Keratinocyte (primary cell): ENCODE results near the gene SSTR3. TPM values are rescaled to one million over a fixed set of nuclear protein-coding genes. Genes with fewer than 3 reads are reported as not detected.

Experiments
- DNase-seq: peaks from one replicate; pipeline ENCODE4 v3.0.0-alpha.2; 2011; ENCODE audit warnings: low read depth, missing footprints, low spot score
- FAIRE-seq: peaks from 2 replicates; lab custom pipeline; 2011; peaks lifted over from hg19 to GRCh38; lab: Jason Lieb, UNC
- H2AFZ ChIP-seq: 2 replicates; pipeline ENCODE4 v1.6.0; 2012; ENCODE audit warnings: low read length, control low read depth, inconsistent platforms; ENCODE audit not compliant: control insufficient read depth
- H3K27ac ChIP-seq: 2 replicates; pipeline ENCODE4 v1.5.1; 2011; ENCODE audit warnings: low read length; ENCODE audit not compliant: control insufficient read depth, insufficient read depth
- H3K27me3 ChIP-seq: 3 replicates; pipeline ENCODE4 v1.6.0; 2011; ENCODE audit warnings: low read length; ENCODE audit not compliant: control insufficient read depth, insufficient read depth; ENCODE audit errors: extremely low read depth
- H3K36me3 ChIP-seq, 2 experiments: 2 replicates in 1 of 2; 3 replicates in 1 of 2; pipeline ENCODE4 v1.5.1; 2011; ENCODE audit warnings: low read length in 2 of 2, mild to moderate bottlenecking in 1 of 2; ENCODE audit not compliant: control insufficient read depth in 2 of 2, insufficient read depth in 2 of 2; ENCODE audit errors: extremely low read depth in 1 of 2
- H3K4me1 ChIP-seq: 3 replicates; pipeline ENCODE4 v1.5.1; 2011; ENCODE audit warnings: low read length; ENCODE audit not compliant: control insufficient read depth, insufficient read depth; ENCODE audit errors: extremely low read depth
- H3K4me2 ChIP-seq: 3 replicates; pipeline ENCODE4 v1.6.0; 2011; ENCODE audit warnings: low read depth, low read length; ENCODE audit not compliant: control insufficient read depth, insufficient read depth; ENCODE audit errors: extremely low read depth
- H3K4me3 ChIP-seq, 3 experiments: fragments of 200-600 bp in 1 of 3; sonication (generic) in 1 of 3; 2 replicates in 2 of 3; 3 replicates in 1 of 3; pipeline ENCODE4 v1.5.1; 2011 to 2016; ENCODE audit warnings: low read length in 3 of 3, mild to moderate bottlenecking in 3 of 3, control low read depth in 2 of 3, inconsistent platforms in 1 of 3, low read depth in 1 of 3, mixed read lengths in 1 of 3, mixed run types in 1 of 3, moderate library complexity in 1 of 3; ENCODE audit not compliant: control insufficient read depth in 2 of 3, insufficient read depth in 2 of 3; ENCODE audit errors: extremely low read depth in 1 of 3
- H3K79me2 ChIP-seq: 2 replicates; pipeline ENCODE4 v1.6.0; 2012; ENCODE audit warnings: low read length; ENCODE audit not compliant: control insufficient read depth, insufficient read depth
- H3K9ac ChIP-seq: 3 replicates; pipeline ENCODE4 v1.6.0; 2011; ENCODE audit warnings: low read length; ENCODE audit not compliant: control insufficient read depth, insufficient read depth; ENCODE audit errors: extremely low read depth
- H3K9me1 ChIP-seq: 3 replicates; pipeline ENCODE4 v1.6.0; 2011; ENCODE audit warnings: low read length; ENCODE audit not compliant: control insufficient read depth, insufficient read depth; ENCODE audit errors: extremely low read depth
- H3K9me3 ChIP-seq: 2 replicates; pipeline ENCODE4 v1.5.1; 2012; ENCODE audit warnings: low read depth, low read length; ENCODE audit not compliant: control insufficient read depth
- H4K20me1 ChIP-seq: 3 replicates; pipeline ENCODE4 v1.6.0; 2011; ENCODE audit warnings: low read length; ENCODE audit not compliant: control insufficient read depth, insufficient read depth; ENCODE audit errors: extremely low read depth
- EZH2 ChIP-seq: IDR thresholded peaks from one replicate; pipeline ENCODE4 v1.6.1; 2012; ENCODE audit warnings: inconsistent platforms, mild to moderate bottlenecking, low read length, moderate library complexity
- dilution Hi-C: fragments of 300-500 bp; cut with MboI; formaldehyde crosslinking; loops from one replicate; pipeline ENCODE4 v1.7.0; 2020; ENCODE audit warnings: low sequenced_read_pairs; ENCODE audit not compliant: extremely low pct_ligation_motif_present
- polyA plus RNA-seq, 5 experiments: library from polyadenylated mRNA; depleted of rRNA in 3 of 5; stranded (reverse) in 3 of 5; stranded (forward) in 1 of 5; unstranded in 1 of 5; fragments of >200 nt; gene quantifications; 1 replicate in 1 of 5; 2 replicates in 3 of 5; 3 replicates in 1 of 5; pipeline versions ENCODE4 v1.2.1 to v1.2.3, GENCODE V29; 2011 to 2012; ENCODE audit warnings: missing spikeins in 2 of 5, low read depth in 1 of 5, low replicate concordance in 1 of 5
- TF ChIP-seq, protein P1 (sequence below), 3 experiments: IDR thresholded peaks in 1 of 3; conservative IDR thresholded peaks in 1 of 3; optimal IDR thresholded peaks in 1 of 3; 2 replicates in 2 of 3; 3 replicates in 1 of 3; pipeline versions ENCODE3 to v1.5.1; 2011; ENCODE audit warnings: low read length in 3 of 3, mild to moderate bottlenecking in 3 of 3, moderate library complexity in 2 of 3, control low read depth in 1 of 3, inconsistent platforms in 1 of 3; ENCODE audit not compliant: insufficient read depth in 2 of 3; ENCODE audit errors: extremely low read depth in 1 of 3

SSTR3 gene
- polyA plus RNA-seq, 1 donor (not counting 4 experiments of a cell fraction or from before 2014, with no cell fraction given): not detected

DNA sequence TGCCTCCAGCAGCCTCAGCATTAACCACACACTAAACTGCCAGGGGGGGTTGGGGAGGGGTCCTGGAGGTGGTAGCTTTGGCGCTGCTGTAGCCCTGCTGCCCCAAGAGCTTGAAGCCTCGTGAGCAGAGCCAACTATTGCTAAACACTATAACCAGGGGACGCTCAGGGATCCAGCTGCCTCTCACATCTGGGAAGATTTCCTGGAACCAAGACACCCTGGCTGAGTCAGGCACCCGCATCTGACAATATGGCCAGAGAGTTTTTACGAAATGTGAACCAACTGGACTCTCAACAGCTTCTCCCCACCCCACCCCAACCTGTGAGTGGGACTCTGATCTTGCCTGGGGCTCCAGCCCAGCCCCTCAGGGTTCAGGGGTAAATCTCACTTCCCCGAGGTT, 38.6 kb downstream of the SSTR3 start:
- dilution Hi-C loops: no loop called here
- Histone ChIP-seq H3K36me3 (no peaks in the 10 kb centered on the region), H3K4me2 (no peak overlapping the region), H4K20me1 (no peaks in the 10 kb centered on the region), H3K27me3 (no peaks in the 10 kb centered on the region), H3K4me1 (peaks cover 14% of the 10 kb centered on the region), H3K4me3 (no peak overlapping the region), H3K79me2 (no peaks in the 10 kb centered on the region), H3K27ac (no peak overlapping the region), H3K9me3 (no peaks in the 10 kb centered on the region), H2AFZ (no peak overlapping the region), H3K9ac (no peak overlapping the region), H3K9me1 (no peaks in the 10 kb centered on the region)
- no peak for DNase-seq
- TF ChIP-seq EZH2: no peak
- no peak for FAIRE-seq

DNA sequence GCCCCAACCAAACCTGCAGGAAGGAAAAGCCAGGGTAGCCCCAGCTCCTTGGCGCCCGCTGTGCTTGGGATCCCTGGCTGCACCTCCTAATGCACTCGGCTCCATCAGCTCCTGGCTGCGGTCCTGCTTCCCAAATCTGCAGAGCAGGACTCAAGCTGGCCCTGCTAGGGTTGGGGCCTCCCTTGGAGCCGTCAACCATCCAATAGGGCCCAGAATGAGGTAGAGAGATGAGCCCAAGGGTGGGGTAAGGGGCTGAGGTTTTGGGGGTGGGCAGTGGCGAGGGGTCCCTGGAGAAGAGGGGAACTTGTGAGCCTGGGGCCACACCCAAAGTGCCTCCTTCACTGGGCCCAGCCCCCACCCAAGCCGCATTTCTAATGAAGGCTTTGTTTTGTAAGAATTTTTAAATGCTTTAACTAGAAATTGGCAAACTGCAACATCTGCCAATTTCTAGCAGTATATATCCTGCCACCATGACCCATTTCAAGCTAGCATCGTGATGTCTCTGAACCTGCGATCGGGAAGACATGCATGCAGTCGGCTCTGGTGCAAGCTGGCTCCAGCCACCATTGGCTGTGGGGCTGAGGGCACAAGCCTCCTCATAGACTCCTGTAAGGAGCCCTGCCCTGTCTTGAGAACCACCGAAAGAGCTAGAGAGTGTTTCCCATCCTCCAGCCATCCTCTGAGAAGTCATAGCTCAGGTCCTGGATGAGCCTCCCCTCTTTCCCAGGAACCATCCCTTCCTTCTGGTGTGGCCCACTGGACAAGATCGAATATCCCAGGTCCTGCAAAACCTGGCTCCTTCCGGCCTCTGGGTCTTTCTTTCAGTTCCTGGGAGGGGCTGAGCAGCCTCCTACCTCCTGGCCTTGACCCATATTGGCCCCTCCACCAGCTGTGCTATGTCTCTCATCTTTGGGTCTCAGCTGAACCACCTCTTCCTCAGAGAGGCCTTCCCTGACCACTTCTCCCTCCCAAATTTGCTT, 39.7 kb downstream of the SSTR3 start:
- Histone ChIP-seq H2AFZ (no peak overlapping the region), H3K9me3 (no peaks in the 10 kb centered on the region), H4K20me1 (no peaks in the 10 kb centered on the region), H3K79me2 (no peaks in the 10 kb centered on the region), H3K9ac (no peak overlapping the region), H3K4me2 (no peak overlapping the region), H3K4me3 (no peak overlapping the region), H3K27me3 (no peaks in the 10 kb centered on the region), H3K9me1 (no peaks in the 10 kb centered on the region), H3K36me3 (no peaks in the 10 kb centered on the region), H3K27ac (no peak overlapping the region), H3K4me1 (peaks cover 14% of the 10 kb centered on the region)
- TF ChIP-seq, protein P1, sequence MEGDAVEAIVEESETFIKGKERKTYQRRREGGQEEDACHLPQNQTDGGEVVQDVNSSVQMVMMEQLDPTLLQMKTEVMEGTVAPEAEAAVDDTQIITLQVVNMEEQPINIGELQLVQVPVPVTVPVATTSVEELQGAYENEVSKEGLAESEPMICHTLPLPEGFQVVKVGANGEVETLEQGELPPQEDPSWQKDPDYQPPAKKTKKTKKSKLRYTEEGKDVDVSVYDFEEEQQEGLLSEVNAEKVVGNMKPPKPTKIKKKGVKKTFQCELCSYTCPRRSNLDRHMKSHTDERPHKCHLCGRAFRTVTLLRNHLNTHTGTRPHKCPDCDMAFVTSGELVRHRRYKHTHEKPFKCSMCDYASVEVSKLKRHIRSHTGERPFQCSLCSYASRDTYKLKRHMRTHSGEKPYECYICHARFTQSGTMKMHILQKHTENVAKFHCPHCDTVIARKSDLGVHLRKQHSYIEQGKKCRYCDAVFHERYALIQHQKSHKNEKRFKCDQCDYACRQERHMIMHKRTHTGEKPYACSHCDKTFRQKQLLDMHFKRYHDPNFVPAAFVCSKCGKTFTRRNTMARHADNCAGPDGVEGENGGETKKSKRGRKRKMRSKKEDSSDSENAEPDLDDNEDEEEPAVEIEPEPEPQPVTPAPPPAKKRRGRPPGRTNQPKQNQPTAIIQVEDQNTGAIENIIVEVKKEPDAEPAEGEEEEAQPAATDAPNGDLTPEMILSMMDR (optimal IDR thresholded peaks at IDR 0.05 in 1 of 3, IDR thresholded peaks at IDR 0.05 in 1 of 3, conservative IDR thresholded peaks at IDR 0.05 in 1 of 3; ENCODE audit: extremely low read depth in 1 of 3, insufficient read depth in 2 of 3, low read length in 3 of 3): no peak
- no peak for TF ChIP-seq EZH2
- FAIRE-seq: no peak
- dilution Hi-C loops: no loop called here
- DNase-seq: no peak
